Stomach (tissue), 9 donors: ENCODE measurements around the gene ERC2. TPM values are rescaled to one million over a fixed set of nuclear protein-coding genes. Genes with fewer than 3 reads are reported as not detected.

Experiments
- DNase-seq, 2 donors: peaks; one replicate each; pipeline versions ENCODE4 v3.0.0 to v3.0.0-alpha.2; 2013 to 2019
- H3K27ac ChIP-seq, 5 donors: fragments of 200-600 bp in 4 of 5; sonication (generic) in 4 of 5; one replicate each; pipeline ENCODE4 v1.5.1; 2013 to 2019; ENCODE audit warnings: mild to moderate bottlenecking in 1 of 5, moderate library complexity in 1 of 5
- H3K27me3 ChIP-seq, 3 donors: fragments of 200-600 bp; sonication (generic); one replicate each; pipeline ENCODE4 v1.5.1; 2017 to 2019; ENCODE audit warnings: mixed run types in 1 of 3
- H3K36me3 ChIP-seq, 4 donors: fragments of 200-600 bp; sonication (generic); 1 replicate in 3 of 4; 2 replicates in 1 of 4; pipeline ENCODE4 v1.5.1; 2016 to 2019
- H3K4me1 ChIP-seq, 4 donors: fragments of 200-600 bp; sonication (generic); one replicate each; pipeline ENCODE4 v1.5.1; 2016 to 2019
- H3K4me3 ChIP-seq, 4 donors: fragments of 200-600 bp; sonication (generic) in 3 of 4; one replicate each; pipeline ENCODE4 v1.5.1; 2016 to 2019; ENCODE audit warnings: mild to moderate bottlenecking in 1 of 4
- H3K9me3 ChIP-seq, 4 donors: fragments of 200-600 bp; sonication (generic); one replicate each; pipeline ENCODE4 v1.5.1; 2016 to 2019
- EP300 ChIP-seq: sonication (generic); formaldehyde crosslinking; IDR thresholded peaks from one replicate; pipeline ENCODE4 v1.6.1; 2017; ENCODE audit warnings: antibody characterized with exemption
- POLR2A ChIP-seq, 4 donors: fragments of 450-650 bp; IDR thresholded peaks; one replicate each; pipeline ENCODE4 v1.6.1; 2016; ENCODE audit warnings: antibody characterized with exemption in 4 of 4, control low read depth in 2 of 4, mild to moderate bottlenecking in 1 of 4, moderate library complexity in 1 of 4
- POLR2AphosphoS5 ChIP-seq, 3 donors: sonication (generic); formaldehyde crosslinking; IDR thresholded peaks; one replicate each; pipeline ENCODE4 v1.6.1; 2016; ENCODE audit warnings: antibody characterized with exemption in 3 of 3
- WGBS, 5 donors: extraction: QIAGEN DNeasy Blood & Tissue Kit in 3 of 5; methylation state at CpG; one replicate each; pipeline versions ENCODE4 v1.1.5 to v1.1.7; 2013 to 2018; 5-methylcytosine and 5-hydroxymethylcytosine counted together
- intact Hi-C: fragments of 100-400 bp; cut with DNase I; formaldehyde crosslinking; loops from one replicate; pipeline ENCODE4 v1.15.1; 2023; ENCODE audit warnings: low total_unique reads
- polyA plus RNA-seq, 3 donors: library from polyadenylated mRNA; stranded (reverse); fragments of 200-250 nt; gene quantifications; one replicate each; pipeline ENCODE4 v1.2.3, GENCODE V29; 2013
- total RNA-seq, 5 donors: library from RNA; depleted of rRNA; stranded (reverse); fragments of >200 nt; gene quantifications; one replicate each; pipeline versions ENCODE4 v1.1.0 to v1.2.3, GENCODE V29; 2014 to 2016
- TF ChIP-seq, protein P1 (sequence below), 7 experiments: fragments of 450-650 bp in 4 of 7; fragments of 200-600 bp in 3 of 7; sonication (generic) in 3 of 7; IDR thresholded peaks; one replicate each; pipeline ENCODE4 v1.5.1; 2016 to 2019; ENCODE audit warnings: antibody characterized with exemption in 7 of 7, control low read depth in 2 of 7, mild to moderate bottlenecking in 1 of 7
- donor health status: healthy with polysubstance abuse.
- donor health status: Bipolar disorder and iron deficiency.
- donor health status: healthy.

The ERC2 gene
- total and polyA plus RNA-seq, 8 donors: 0.43 to 3.1 (median 1.3) TPM; not detected in 2

DNA sequence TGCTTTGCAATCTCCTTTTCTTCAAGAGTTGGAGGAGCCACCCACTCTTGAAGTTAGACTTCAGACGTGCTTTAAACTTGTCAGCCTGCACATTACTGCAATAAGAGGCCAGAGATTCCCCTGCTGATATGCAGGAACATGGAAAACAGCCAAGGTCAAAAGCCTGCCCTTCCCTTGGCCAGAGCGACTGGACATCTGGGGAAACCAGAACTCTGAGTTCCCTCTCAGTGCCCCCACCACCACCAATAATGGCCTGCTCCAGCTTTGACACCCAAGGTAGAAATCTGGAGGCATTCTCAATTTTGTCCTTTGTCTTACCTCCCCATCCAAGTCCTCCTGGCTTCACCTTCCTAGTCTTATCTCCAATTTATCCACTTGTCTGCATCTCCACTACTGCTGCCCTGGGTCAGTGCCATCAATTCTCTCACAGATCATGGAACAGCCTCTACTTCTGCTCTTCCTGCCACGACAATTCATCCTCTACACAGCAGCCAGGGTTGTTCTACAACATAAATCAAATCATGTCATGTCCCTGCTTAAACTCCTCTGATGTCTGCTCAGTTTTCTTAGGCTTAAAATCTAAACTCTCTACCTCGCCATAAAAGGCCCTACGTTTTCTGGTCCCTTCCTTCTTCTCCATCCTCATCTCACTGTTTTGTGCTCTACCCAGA lies 789.6 kb downstream of the ERC2 start:
- WGBS, 5 donors: 61 to 73% (median 65%) methylated on average over 5 of the region's 5 CpGs
- H3K36me3 ChIP-seq: no peaks in the 10 kb centered on the region
- H3K27ac ChIP-seq: no peak overlapping the region
- no peaks in the 10 kb centered on the region for H3K9me3 ChIP-seq
- no peaks in the 10 kb centered on the region for H3K4me1 ChIP-seq
- DNase-seq: no peak
- intact Hi-C loops: no loop called here
- H3K4me3 ChIP-seq: no peak overlapping the region
- no peaks in the 10 kb centered on the region for H3K27me3 ChIP-seq
- TF ChIP-seq, protein P1, sequence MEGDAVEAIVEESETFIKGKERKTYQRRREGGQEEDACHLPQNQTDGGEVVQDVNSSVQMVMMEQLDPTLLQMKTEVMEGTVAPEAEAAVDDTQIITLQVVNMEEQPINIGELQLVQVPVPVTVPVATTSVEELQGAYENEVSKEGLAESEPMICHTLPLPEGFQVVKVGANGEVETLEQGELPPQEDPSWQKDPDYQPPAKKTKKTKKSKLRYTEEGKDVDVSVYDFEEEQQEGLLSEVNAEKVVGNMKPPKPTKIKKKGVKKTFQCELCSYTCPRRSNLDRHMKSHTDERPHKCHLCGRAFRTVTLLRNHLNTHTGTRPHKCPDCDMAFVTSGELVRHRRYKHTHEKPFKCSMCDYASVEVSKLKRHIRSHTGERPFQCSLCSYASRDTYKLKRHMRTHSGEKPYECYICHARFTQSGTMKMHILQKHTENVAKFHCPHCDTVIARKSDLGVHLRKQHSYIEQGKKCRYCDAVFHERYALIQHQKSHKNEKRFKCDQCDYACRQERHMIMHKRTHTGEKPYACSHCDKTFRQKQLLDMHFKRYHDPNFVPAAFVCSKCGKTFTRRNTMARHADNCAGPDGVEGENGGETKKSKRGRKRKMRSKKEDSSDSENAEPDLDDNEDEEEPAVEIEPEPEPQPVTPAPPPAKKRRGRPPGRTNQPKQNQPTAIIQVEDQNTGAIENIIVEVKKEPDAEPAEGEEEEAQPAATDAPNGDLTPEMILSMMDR (IDR thresholded peaks at IDR 0.05): no peak
- TF ChIP-seq POLR2A (IDR thresholded peaks at IDR 0.05) (no peak), EP300 (no peak), POLR2AphosphoS5 (IDR thresholded peaks at IDR 0.05) (no peak)

DNA sequence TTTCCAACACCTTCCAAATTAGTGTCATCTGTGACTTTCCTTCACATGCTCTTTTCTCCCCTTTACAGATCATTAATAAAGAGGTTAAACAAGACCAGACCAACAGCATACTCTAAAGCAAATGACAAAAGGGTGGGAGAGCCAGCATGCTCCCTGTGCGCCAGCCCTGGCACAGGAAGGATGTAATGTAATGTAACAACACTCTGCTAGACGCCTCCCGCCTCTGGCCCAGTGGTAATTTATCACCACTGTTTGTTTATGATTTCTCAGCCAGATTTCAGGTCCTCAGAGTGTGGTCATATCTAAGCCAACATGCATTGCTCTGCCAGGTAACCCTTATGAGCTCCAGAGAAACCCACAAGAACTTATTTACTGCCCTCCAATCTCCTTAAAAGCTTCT lies 791.6 kb downstream of the ERC2 start:
- Histone ChIP-seq H3K9me3 (no peaks in the 10 kb centered on the region), H3K4me3 (no peak overlapping the region), H3K27ac (no peak overlapping the region), H3K27me3 (no peaks in the 10 kb centered on the region), H3K36me3 (no peaks in the 10 kb centered on the region), H3K4me1 (no peaks in the 10 kb centered on the region)
- intact Hi-C loops: no loop called here
- 22 to 40% (median 26%) methylated on average over 3 of the region's 3 CpGs for WGBS, 5 donors
- TF ChIP-seq EP300 (no peak), POLR2A (IDR thresholded peaks at IDR 0.05) (no peak), POLR2AphosphoS5 (IDR thresholded peaks at IDR 0.05) (no peak)
- TF ChIP-seq, protein P1 (IDR thresholded peaks at IDR 0.05): no peak
- peak in 1 of 2 donors; percentile 27 for DNase-seq

DNA sequence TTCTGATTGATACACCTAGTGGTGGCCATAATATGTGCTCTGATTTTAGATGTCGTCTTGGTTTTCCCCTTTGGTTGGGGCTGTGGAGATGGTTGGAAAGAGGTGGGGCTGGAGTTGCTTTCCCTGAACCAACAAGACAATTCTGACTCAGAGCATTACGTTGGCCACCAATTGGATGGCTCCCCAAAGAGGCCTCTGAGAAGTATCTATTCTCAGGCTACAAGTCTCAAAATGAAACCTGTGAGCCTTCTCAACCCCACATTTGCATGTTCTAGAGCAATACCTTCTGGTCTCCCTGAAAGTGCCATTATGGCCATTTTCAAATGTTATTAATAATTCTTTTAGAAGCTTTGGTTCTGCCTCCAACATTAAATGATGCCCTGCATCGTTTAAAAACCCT lies 792.8 kb downstream of the ERC2 start:
- intact Hi-C loops: no loop called here
- H3K27me3 ChIP-seq: no peaks in the 10 kb centered on the region
- DNase-seq: no peak
- 83 to 95% (median 85%) methylated on average over 3 of the region's 3 CpGs for WGBS, 5 donors
- no peak overlapping the region for H3K4me3 ChIP-seq
- TF ChIP-seq POLR2AphosphoS5 (IDR thresholded peaks at IDR 0.05): no peak
- no peaks in the 10 kb centered on the region for H3K36me3 ChIP-seq
- H3K27ac ChIP-seq: no peak overlapping the region
- H3K4me1 ChIP-seq: no peaks in the 10 kb centered on the region
- H3K9me3 ChIP-seq: no peaks in the 10 kb centered on the region

DNA sequence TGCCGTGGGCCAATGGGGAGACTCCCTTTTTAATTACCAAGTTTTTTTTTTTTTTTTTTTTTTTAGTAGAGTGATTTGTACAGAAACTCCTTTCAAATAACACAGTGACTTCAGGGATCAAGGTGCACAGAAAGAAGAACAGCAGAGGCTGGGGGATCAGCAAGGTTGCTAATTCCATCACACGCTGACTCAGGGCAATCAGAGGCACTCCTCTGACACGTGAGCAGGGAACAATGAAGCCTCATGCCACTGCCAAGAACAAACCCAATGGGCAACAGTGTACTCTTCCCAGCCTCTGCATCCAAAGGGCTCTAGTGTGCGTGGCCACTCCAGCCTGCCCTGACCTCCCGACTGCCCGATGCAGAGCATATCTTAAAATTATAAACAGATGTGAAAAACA lies 794.5 kb downstream of the ERC2 start:
- Histone ChIP-seq H3K4me1 (no peaks in the 10 kb centered on the region), H3K27me3 (no peaks in the 10 kb centered on the region), H3K9me3 (no peaks in the 10 kb centered on the region), H3K4me3 (no peak overlapping the region), H3K36me3 (no peaks in the 10 kb centered on the region), H3K27ac (no peak overlapping the region)
- intact Hi-C loops: no loop called here
- DNase-seq: no peak
- TF ChIP-seq, protein P1 (IDR thresholded peaks at IDR 0.05): no peak
- TF ChIP-seq POLR2A (IDR thresholded peaks at IDR 0.05) (no peak), POLR2AphosphoS5 (IDR thresholded peaks at IDR 0.05) (no peak), EP300 (no peak)
- 58 to 84% (median 69%) methylated on average over 5 to 6 of the region's 6 CpGs for WGBS, 5 donors

DNA sequence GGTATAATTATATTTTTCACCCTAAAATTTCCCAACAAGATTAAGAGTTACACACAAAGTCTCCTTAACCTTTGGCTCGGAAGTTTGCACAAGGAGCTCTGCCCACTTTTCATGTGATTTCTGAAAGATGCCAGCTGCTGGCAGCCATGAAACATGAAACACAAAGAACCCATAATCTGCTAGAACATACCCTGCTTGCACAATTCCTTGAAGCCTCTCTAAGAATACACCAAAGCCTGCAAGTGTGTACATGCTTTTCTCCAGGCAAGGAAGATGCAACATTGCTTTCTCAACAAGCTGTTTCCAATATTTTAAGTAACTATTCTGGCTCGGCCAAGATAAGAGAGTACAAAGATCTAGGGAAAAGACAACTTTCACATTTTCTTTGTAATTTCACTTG lies 799.1 kb downstream of the ERC2 start:
- no peak for TF ChIP-seq EP300
- Histone ChIP-seq H3K36me3 (no peaks in the 10 kb centered on the region), H3K4me1 (no peaks in the 10 kb centered on the region), H3K27ac (no peak overlapping the region), H3K27me3 (no peaks in the 10 kb centered on the region), H3K4me3 (no peak overlapping the region), H3K9me3 (no peaks in the 10 kb centered on the region)
- WGBS, 5 donors: 73 to 89% (median 80%) methylated on average over 2 of the region's 2 CpGs
- intact Hi-C loops: no loop called here
- DNase-seq: no peak
